Spleen (tissue), 11 donors: ENCODE results near the gene CLDN16. TPM values are rescaled to one million over a fixed set of nuclear protein-coding genes. Genes with fewer than 3 reads are reported as not detected.

Experiments
- DNase-seq: peaks from one replicate; pipeline ENCODE4 v3.0.0-alpha.2; 2020
- H3K27ac ChIP-seq, 8 donors: fragments of 200-600 bp; sonication (generic) in 7 of 8; 1 replicate in 4 of 8; 2 replicates in 4 of 8; pipeline versions ENCODE4 v1.5.0 to v1.8.0; 2016 to 2021; ENCODE audit warnings: inconsistent platforms in 4 of 8, mild to moderate bottlenecking in 4 of 8, moderate library complexity in 1 of 8
- H3K27me3 ChIP-seq, 7 donors: fragments of 200-600 bp; sonication (generic) in 6 of 7; replicated peaks in 1 of 7; 1 replicate in 4 of 7; 2 replicates in 3 of 7; pipeline versions ENCODE4 v1.5.0 to v1.8.0; 2016 to 2021; ENCODE audit warnings: inconsistent platforms in 3 of 7, mild to moderate bottlenecking in 1 of 7
- H3K36me3 ChIP-seq, 6 donors: fragments of 200-600 bp; sonication (generic) in 5 of 6; 1 replicate in 4 of 6; 2 replicates in 2 of 6; pipeline versions ENCODE4 v1.5.0 to v1.8.0; 2016 to 2021; ENCODE audit warnings: inconsistent platforms in 2 of 6
- H3K4me1 ChIP-seq, 6 donors: fragments of 200-600 bp; sonication (generic) in 5 of 6; 1 replicate in 3 of 6; 2 replicates in 3 of 6; pipeline versions ENCODE4 v1.5.0 to v1.8.0; 2016 to 2021; ENCODE audit warnings: inconsistent platforms in 3 of 6
- H3K4me3 ChIP-seq, 8 donors: fragments of 200-600 bp; sonication (generic) in 7 of 8; 1 replicate in 4 of 8; 2 replicates in 4 of 8; pipeline versions ENCODE4 v1.5.0 to v1.8.0; 2016 to 2021; ENCODE audit warnings: inconsistent platforms in 4 of 8, mild to moderate bottlenecking in 4 of 8, moderate library complexity in 2 of 8
- H3K9me3 ChIP-seq, 8 donors: fragments of 200-600 bp; sonication (generic) in 7 of 8; 1 replicate in 4 of 8; 2 replicates in 4 of 8; pipeline versions ENCODE4 v1.5.0 to v1.8.0; 2016 to 2021; ENCODE audit warnings: inconsistent platforms in 4 of 8
- CTCF ChIP-seq, 11 experiments: fragments of 200-600 bp in 7 of 11; fragments of 450-650 bp in 4 of 11; sonication (generic) in 4 of 11; IDR thresholded peaks in 8 of 11; conservative IDR thresholded peaks in 3 of 11; 1 replicate in 7 of 11; 2 replicates in 4 of 11; pipeline versions ENCODE4 v1.4.0 to v1.8.0; 2016 to 2021; ENCODE audit warnings: antibody characterized with exemption in 11 of 11, inconsistent platforms in 4 of 11, mild to moderate bottlenecking in 1 of 11
- POLR2A ChIP-seq, 3 donors: fragments of 450-650 bp; IDR thresholded peaks; one replicate each; pipeline ENCODE4 v1.5.1; 2017; ENCODE audit warnings: antibody characterized with exemption in 3 of 3, mild to moderate bottlenecking in 1 of 3
- POLR2AphosphoS5 ChIP-seq, 3 donors: sonication (generic); formaldehyde crosslinking; IDR thresholded peaks; one replicate each; pipeline ENCODE4 v1.5.1; 2017; ENCODE audit warnings: antibody characterized with exemption in 3 of 3
- WGBS, 5 donors: extraction: QIAGEN DNeasy Blood & Tissue Kit in 3 of 5; methylation state at CpG; one replicate each; pipeline versions ENCODE4 v1.1.5 to v1.1.7; 2013 to 2018; 5-methylcytosine and 5-hydroxymethylcytosine counted together
- intact Hi-C: fragments of 100-400 bp; cut with DNase I; formaldehyde crosslinking; loops from one replicate; pipeline ENCODE4 v1.15.0; 2023; ENCODE audit warnings: low total_unique reads
- polyA plus RNA-seq, 3 donors: library from polyadenylated mRNA; stranded (reverse); fragments of 200-250 nt; gene quantifications; one replicate each; pipeline ENCODE4 v1.2.1, GENCODE V29; 2013
- total RNA-seq, 7 donors: library from RNA; depleted of rRNA in 3 of 7; stranded (reverse); fragments of >200 nt in 3 of 7; fragmentation: NEBNext Ultra II Directional in 4 of 7; extraction: Animal tissue kit (Norgen Biotek cat#: 25700) in 4 of 7; gene quantifications; one replicate each; pipeline versions ENCODE4 v1.1.0 to v1.2.1, GENCODE V29; 2016 to 2021
- donor health status: healthy with polysubstance abuse.
- donor health status: DM: no; HTN: no; CAD: no; lungs with moderate emphysema.
- donor health status: DM: no; HTN: no; CAD: no.
- donor health status: Bipolar disorder and iron deficiency.
- donor health status: healthy.
- donor health status: DM: no; HTN: no; CAD: no.
- donor health status: DM: yes; HTN: yes; CAD: no.

The CLDN16 gene
- total and polyA plus RNA-seq, 10 donors: 0.06 to 0.08 (median 0.07) TPM; not detected in 7

GRCh38 chr3:190425833-190426232 is 37.9 kb downstream of the CLDN16 start:
- H3K27me3 ChIP-seq: no peaks in the 10 kb centered on the region
- H3K36me3 ChIP-seq: no peaks in the 10 kb centered on the region
- H3K27ac ChIP-seq: no peak overlapping the region
- intact Hi-C loops: loop anchor here (10.0 kb wide), 1 partner anchor 201 kb away; no protein-coding TSS in a partner anchor
- WGBS, 5 donors: 88 to 99% (median 94%) methylated on average over 1 of the region's 1 CpG
- no peak for TF ChIP-seq CTCF (IDR thresholded peaks at IDR 0.05 in 8 of 11, conservative IDR thresholded peaks at IDR 0.05 in 3 of 11)
- TF ChIP-seq POLR2AphosphoS5 (IDR thresholded peaks at IDR 0.05): no peak
- TF ChIP-seq POLR2A (IDR thresholded peaks at IDR 0.05): no peak
- no peak overlapping the region for H3K4me3 ChIP-seq
- DNase-seq: no peak
- no peaks in the 10 kb centered on the region for H3K9me3 ChIP-seq
- peaks cover 0 to 8% (median 0%) of the 10 kb centered on the region in 6 donors for H3K4me1 ChIP-seq

GRCh38 chr3:190426806-190427507 is 39.0 kb downstream of the CLDN16 start:
- TF ChIP-seq POLR2AphosphoS5 (IDR thresholded peaks at IDR 0.05): no peak
- intact Hi-C loops: loop anchor here (10.0 kb wide), 1 partner anchor 202 kb away; no protein-coding TSS in a partner anchor
- Histone ChIP-seq H3K27me3 (no peaks in the 10 kb centered on the region), H3K4me3 (no peak overlapping the region), H3K4me1 (peaks cover 0 to 8% (median 0%) of the 10 kb centered on the region in 6 donors), H3K36me3 (no peaks in the 10 kb centered on the region), H3K9me3 (no peaks in the 10 kb centered on the region), H3K27ac (no peak overlapping the region)
- WGBS, 5 donors: 70 to 96% (median 86%) methylated on average over 6 of the region's 6 CpGs
- no peak for DNase-seq

GRCh38 chr3:190429681-190430080 is 41.7 kb downstream of the CLDN16 start:
- no peak for DNase-seq
- 85 to 94% (median 93%) methylated on average over 2 of the region's 2 CpGs for WGBS, 5 donors
- Histone ChIP-seq H3K27me3 (no peaks in the 10 kb centered on the region), H3K4me3 (no peak overlapping the region), H3K36me3 (no peaks in the 10 kb centered on the region), H3K4me1 (peaks cover 0 to 4% (median 0%) of the 10 kb centered on the region in 6 donors), H3K9me3 (no peaks in the 10 kb centered on the region), H3K27ac (no peak overlapping the region)
- TF ChIP-seq POLR2A (IDR thresholded peaks at IDR 0.05): no peak
- no peak for TF ChIP-seq CTCF (IDR thresholded peaks at IDR 0.05 in 8 of 11, conservative IDR thresholded peaks at IDR 0.05 in 3 of 11)
- TF ChIP-seq POLR2AphosphoS5 (IDR thresholded peaks at IDR 0.05): no peak
- intact Hi-C loops: loop anchor here (10.0 kb wide), 1 partner anchor 205 kb away; no protein-coding TSS in a partner anchor

GRCh38 chr3:190430906-190431305 is 42.9 kb downstream of the CLDN16 start:
- H3K4me1 ChIP-seq: no peaks in the 10 kb centered on the region
- intact Hi-C loops: no loop called here
- H3K27me3 ChIP-seq: peaks cover 0 to 6% (median 0%) of the 10 kb centered on the region in 7 donors
- no peak overlapping the region for H3K27ac ChIP-seq
- TF ChIP-seq CTCF (IDR thresholded peaks at IDR 0.05 in 8 of 11, conservative IDR thresholded peaks at IDR 0.05 in 3 of 11) (no peak), POLR2AphosphoS5 (IDR thresholded peaks at IDR 0.05) (no peak), POLR2A (IDR thresholded peaks at IDR 0.05) (no peak)
- H3K36me3 ChIP-seq: no peaks in the 10 kb centered on the region
- DNase-seq: no peak
- H3K4me3 ChIP-seq: no peak overlapping the region
- WGBS, 5 donors: 72 to 82% (median 73%) methylated on average over 2 of the region's 2 CpGs
- no peaks in the 10 kb centered on the region for H3K9me3 ChIP-seq
